K562 (cell line): ENCODE results near the gene NOP14. TPM values are rescaled to one million over a fixed set of nuclear protein-coding genes. Genes with fewer than 3 reads are reported as not detected.
A peak's percentile ranks its signal among the peaks of the same experiment; 100 is the strongest.

Experiments
- ATAC-seq: fragments of 200-7000 bp; cut with Tn5 transposase; 3 replicates; pipeline ENCODE4 v1.9.1; 2020; ENCODE audit warnings: moderate library complexity
- BruUV-seq: library from RNA; stranded (reverse); fragments of 400-500 nt; replicated peaks from 2 replicates; lab custom pipeline; 2021; lab: Mats Ljungman, UMichigan
- CTCF ChIA-PET: fragments of 300-600 bp; formaldehyde crosslinking; extraction: SDS; loops from one replicate; lab custom pipeline; 2021; ENCODE audit warnings: low intra/inter-chr PET ratio; lab: Yijun Ruan, JAX
- POLR2A ChIA-PET: fragments of 300-600, 350-650 bp; sonication (Branson Sonifier 250); formaldehyde crosslinking; extraction: SDS; loops from one replicate; lab custom pipeline; 2021; ENCODE audit warnings: antibody characterized with exemption, inconsistent platforms; lab: Yijun Ruan, JAX
- DNase-seq, 4 experiments: peaks; one replicate each; pipeline versions ENCODE4 v3.0.0 to v3.0.0-alpha.2; 2011 to 2018; ENCODE audit warnings: low spot score in 3 of 4, mixed read lengths in 3 of 4; ENCODE audit errors: extremely low read depth in 1 of 4
- FAIRE-seq: peaks from 2 replicates; lab custom pipeline; 2011; peaks lifted over from hg19 to GRCh38; lab: Jason Lieb, UNC
- H2AFZ ChIP-seq: 2 replicates; pipeline ENCODE4 v1.6.0; 2011; ENCODE audit warnings: low read depth, low read length, control low read depth, inconsistent platforms
- H3K27ac ChIP-seq: fragments of 200-600 bp; 3 replicates; pipeline ENCODE4 v1.8.0; 2011; ENCODE audit warnings: low read depth, mild to moderate bottlenecking, control low read depth, inconsistent platforms, low read length, moderate library complexity, mixed read lengths; ENCODE audit errors: extremely low read depth
- H3K27me3 ChIP-seq, 2 experiments: fragments of 300-600 bp in 1 of 2; 2 replicates in 1 of 2; 3 replicates in 1 of 2; pipeline versions ENCODE4 v1.6.0 to v1.8.0; 2011; ENCODE audit warnings: inconsistent platforms in 2 of 2, low read length in 2 of 2, mild to moderate bottlenecking in 1 of 2, mixed read lengths in 1 of 2, moderate library complexity in 1 of 2; ENCODE audit not compliant: control insufficient read depth in 2 of 2, insufficient read depth in 2 of 2
- H3K36me3 ChIP-seq: fragments of 300-600 bp; 3 replicates; pipeline ENCODE4 v1.8.0; 2011; ENCODE audit warnings: mild to moderate bottlenecking, low read length, inconsistent platforms; ENCODE audit not compliant: control insufficient read depth, insufficient read depth
- H3K4me1 ChIP-seq, 2 experiments: fragments of 200-600 bp in 1 of 2; replicated peaks in 1 of 2; 2 replicates in 1 of 2; 3 replicates in 1 of 2; pipeline versions ENCODE4 v1.5.1 to v1.8.0; 2011; ENCODE audit warnings: inconsistent platforms in 2 of 2, low read length in 2 of 2, mild to moderate bottlenecking in 1 of 2, mixed read lengths in 1 of 2, moderate library complexity in 1 of 2; ENCODE audit not compliant: control insufficient read depth in 2 of 2, insufficient read depth in 2 of 2
- H3K4me2 ChIP-seq: 2 replicates; pipeline ENCODE4 v1.6.1; 2011; ENCODE audit warnings: low read length, control low read depth, inconsistent platforms, mixed read lengths; ENCODE audit not compliant: insufficient read depth
- H3K4me3 ChIP-seq: fragments of 200-600 bp; sonication (generic), shearing (Covaris generic); 2 replicates; pipeline ENCODE4 v1.5.1; 2016; ENCODE audit warnings: control low read depth, inconsistent platforms
- H3K79me2 ChIP-seq: fragments of 200-600 bp; 3 replicates; pipeline ENCODE4 v1.8.0; 2011; ENCODE audit warnings: low read length, inconsistent platforms; ENCODE audit not compliant: control insufficient read depth, insufficient read depth
- H3K9ac ChIP-seq, 2 experiments: 2 replicates each; pipeline versions ENCODE4 v1.6.0 to v1.6.1; 2011; ENCODE audit warnings: low read depth in 2 of 2, low read length in 2 of 2, control low read depth in 1 of 2, inconsistent platforms in 1 of 2, mild to moderate bottlenecking in 1 of 2, mixed read lengths in 1 of 2; ENCODE audit not compliant: insufficient read depth in 1 of 2
- H3K9me1 ChIP-seq: one replicate; pipeline ENCODE4 v1.6.0; 2011; ENCODE audit warnings: inconsistent platforms, mild to moderate bottlenecking, low read length, moderate library complexity; ENCODE audit not compliant: control insufficient read depth, insufficient read depth
- H3K9me3 ChIP-seq: replicated peaks from 2 replicates; pipeline ENCODE4 v1.5.1; 2011; ENCODE audit warnings: low read depth, low read length, inconsistent platforms; ENCODE audit not compliant: control insufficient read depth, insufficient read depth
- H4K20me1 ChIP-seq: replicated peaks from 2 replicates; pipeline ENCODE4 v1.6.1; 2011; ENCODE audit warnings: low read length, inconsistent platforms, mixed read lengths; ENCODE audit not compliant: control insufficient read depth, insufficient read depth
- C11orf30 ChIP-seq: fragments of 450-650 bp; IDR thresholded peaks from 2 replicates; pipeline ENCODE4 v1.6.1; 2016; ENCODE audit warnings: low read depth, mild to moderate bottlenecking
- CUX1 ChIP-seq: fragments of 200-800 bp; sonication (Bioruptor generic); IDR thresholded peaks from 2 replicates; pipeline ENCODE4 v1.6.1; 2016; ENCODE audit warnings: missing genetic modification characterization, missing compliant biosample characterization
- ERF ChIP-seq: fragments of 450-650 bp; formaldehyde crosslinking; IDR thresholded peaks from 2 replicates; pipeline ENCODE4 v1.4.0; 2020; ENCODE audit warnings: mild to moderate bottlenecking, mixed read lengths
- LCOR ChIP-seq: sonication (generic); formaldehyde crosslinking; IDR thresholded peaks from 2 replicates; pipeline ENCODE4 v1.8.0; 2022; ENCODE audit warnings: mild to moderate bottlenecking, missing genetic modification reagents
- MAFK ChIP-seq: IDR thresholded peaks from 2 replicates; pipeline ENCODE4 v1.6.1; 2011; ENCODE audit warnings: low read length, improper control_type of control experiment
- MEIS2 ChIP-seq: fragments of 450-650 bp; IDR thresholded peaks from 2 replicates; pipeline ENCODE4 v1.6.1; 2014; ENCODE audit warnings: mild to moderate bottlenecking; ENCODE audit not compliant: partially characterized antibody
- NFE2 ChIP-seq: IDR thresholded peaks from 2 replicates; pipeline ENCODE4 v1.6.1; 2014; ENCODE audit warnings: antibody characterized with exemption, low read depth
- NFYB ChIP-seq: IDR thresholded peaks from 2 replicates; pipeline ENCODE4 v1.6.1; 2011; ENCODE audit warnings: mild to moderate bottlenecking, moderate library complexity; ENCODE audit not compliant: insufficient read length; ENCODE audit errors: extremely low read depth
- PBX2 ChIP-seq, 2 experiments: IDR thresholded peaks in 1 of 2; conservative IDR thresholded peaks in 1 of 2; 2 replicates each; pipeline ENCODE4 v1.6.1; 2016; ENCODE audit warnings: low read depth in 2 of 2, mild to moderate bottlenecking in 1 of 2, missing compliant biosample characterization in 1 of 2, missing genetic modification characterization in 1 of 2, moderate library complexity in 1 of 2
- PKNOX1 ChIP-seq: fragments of 450-650 bp; IDR thresholded peaks from 2 replicates; pipeline ENCODE4 v1.6.1; 2016
- POLR2G ChIP-seq: fragments of 200-400 bp; formaldehyde crosslinking; IDR thresholded peaks from 2 replicates; pipeline ENCODE4 v1.6.1; 2017; ENCODE audit warnings: low read depth, mild to moderate bottlenecking, antibody characterized with exemption, low read length, moderate library complexity
- TAL1 ChIP-seq: fragments of 450-650 bp; IDR thresholded peaks from 2 replicates; pipeline ENCODE4 v1.6.1; 2016; ENCODE audit warnings: mild to moderate bottlenecking
- ZNF12 ChIP-seq: sonication (generic); formaldehyde crosslinking; IDR thresholded peaks from 2 replicates; pipeline ENCODE4 v1.4.0; 2020; ENCODE audit warnings: mild to moderate bottlenecking, missing genetic modification reagents
- ZNF24 ChIP-seq: fragments of 450-650 bp; IDR thresholded peaks from 2 replicates; pipeline ENCODE4 v1.6.1; 2016
- WGBS: fragments of 100-300 bp; shearing (Covaris generic); methylation state at CpG from one replicate; pipeline ENCODE4 v1.1.6; 2016; ENCODE audit warnings: low coverage, mixed read lengths; ENCODE audit not compliant: insufficient coverage; ENCODE audit errors: missing lambda C conversion rate; 5-methylcytosine and 5-hydroxymethylcytosine counted together
- in situ Hi-C: fragments of 300-500 bp; cut with MboI; formaldehyde crosslinking; loops from 4 replicates; pipeline ENCODE4 v1.15.0; 2018; ENCODE audit warnings: inconsistent platforms, mixed read lengths
- intact Hi-C: fragments of 100-400 bp; cut with micrococcal nuclease; formaldehyde crosslinking; loops from 2 replicates; pipeline ENCODE4 v1.14.2; 2022
- polyA plus RNA-seq, 8 experiments: library from polyadenylated mRNA; depleted of rRNA in 4 of 8; stranded (reverse) in 5 of 8; unstranded in 3 of 8; fragments of >200 nt; fragmentation: Nextera tagmentation in 2 of 8; fragmentation: Illumina TruSeq in 1 of 8; extraction: Ambion mirVana in 2 of 8; extraction: Trizol in 1 of 8; gene quantifications; 2 replicates each; pipeline versions ENCODE4 v1.2.1 to v1.2.3, GENCODE V29; 2011 to 2014; ENCODE audit warnings: inconsistent platforms in 1 of 8, missing spikeins in 1 of 8
- total RNA-seq, 7 experiments: library from RNA; depleted of rRNA in 6 of 7; stranded (reverse); fragments of >200 nt in 6 of 7; fragmentation: Illumina TruSeq in 2 of 7; extraction: Trizol in 2 of 7; gene quantifications; 2 replicates each; pipeline versions ENCODE4 v1.2.1 to v1.2.3, GENCODE V29; 2011 to 2021; ENCODE audit warnings: low replicate concordance in 1 of 7

Gene NOP14
- total and polyA plus RNA-seq, 9 of the 15 experiments (the other 6 are each of a cell fraction or from before 2014, with no cell fraction given), result 12.7 to 76.0 (median 50.9) TPM

GRCh38 chr4:2964706-2965258, 1.6 kb upstream of the NOP14 start:
- no peak overlapping the region for H3K27ac ChIP-seq
- POLR2A ChIA-PET, result interaction anchor here (0.9 to 3.5 kb wide), 4 partner anchors 9 to 44 kb away, joined by 5 to 23 read pairs (median 6); no protein-coding TSS in a partner anchor
- peaks cover 14% of the 10 kb centered on the region for H3K36me3 ChIP-seq
- H2AFZ ChIP-seq, result no peak overlapping the region; the same call in 1 of the 2 replicates
- WGBS, result 39% methylated on average over 5 of the region's 5 CpGs
- peak overlapping the region; percentile 82 for H3K4me2 ChIP-seq
- in situ Hi-C loops, result no loop called here
- H3K27me3 ChIP-seq, result no peaks in the 10 kb centered on the region
- CTCF ChIA-PET, result no interaction called here
- H3K79me2 ChIP-seq, result peaks cover 37% of the 10 kb centered on the region
- H3K9me1 ChIP-seq, result no peaks in the 10 kb centered on the region
- FAIRE-seq, result peak; percentile 37
- H3K4me1 ChIP-seq, result peaks cover 20 to 24% of the 10 kb centered on the region in 2 experiments; a peak in 4 of 5 replicates
- TSS peak; percentile 48 for BruUV-seq
- intact Hi-C loops, result no loop called here
- H3K4me3 ChIP-seq, result peak overlapping the region; percentile 90; the same call in 1 of the 2 replicates
- peak overlapping the region in 1 of 2 experiments; percentile 63; a peak in 3 of 4 replicates for H3K9ac ChIP-seq
- peaks cover 11% of the 10 kb centered on the region for H4K20me1 ChIP-seq
- no peak for ATAC-seq
- no peaks in the 10 kb centered on the region for H3K9me3 ChIP-seq
- no peak for DNase-seq
- TF ChIP-seq C11orf30 (peak; percentile 88), PBX2 (CRISPR knock-in tag; IDR thresholded peaks at IDR 0.05; ENCODE audit: low read depth) (no peak), PBX2 (tag; conservative IDR thresholded peaks at IDR 0.05; ENCODE audit: low read depth) (peak; percentile 80), NFYB (no peak), ERF (CRISPR knock-in tag) (no peak), LCOR (CRISPR knock-in tag) (no peak), MEIS2 (peak; percentile 87), CUX1 (CRISPR knock-in tag) (peak; percentile 56; the same call in 1 of the 2 replicates), MAFK (peak; percentile 74), TAL1 (no peak), PKNOX1 (peak; percentile 82), POLR2G (no peak), ZNF12 (CRISPR knock-in tag) (no peak), ZNF24 (no peak), NFE2 (peak; percentile 32; the same call in 1 of the 2 replicates)
